Measurements from ENCODE around the gene SLC7A7. TPM values are rescaled to one million over a fixed set of nuclear protein-coding genes. Genes with fewer than 3 reads are reported as not detected.

Gene SLC7A7
- total RNA-seq, 1 experiment from 2014 or later = 3.1 TPM

DNA sequence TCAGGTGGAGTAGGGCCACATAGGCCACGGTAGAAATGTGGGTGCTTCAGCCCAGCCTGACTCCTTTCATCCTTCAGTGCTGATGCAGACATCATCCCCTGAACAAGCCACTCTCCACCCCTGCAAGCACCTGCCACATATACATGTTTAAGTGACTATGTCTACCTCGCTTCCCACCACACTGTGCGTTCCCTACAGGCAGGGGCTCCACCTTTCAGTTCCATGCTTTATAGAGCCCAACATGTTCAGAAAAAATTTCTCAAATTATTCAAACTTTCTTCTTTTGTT lies 11.6 kb downstream of the SLC7A7 start:
- no peaks in the 10 kb centered on the region for H3K4me1 ChIP-seq (ENCODE audit: insufficient read depth, low read length)
- no peak overlapping the region for H2BK120ac ChIP-seq (ENCODE audit: low read depth, low read length, poor library complexity, severe bottlenecking)
- H3K9me3 ChIP-seq (ENCODE audit: control insufficient read depth, low read depth, low read length) = no peaks in the 10 kb centered on the region
- H3K27ac ChIP-seq (ENCODE audit: insufficient read length, low read depth, low read length) = no peak overlapping the region
- H3K4me3 Mint-ChIP-seq = no peak overlapping the region
- no peaks in the 10 kb centered on the region for H3K36me3 Mint-ChIP-seq (ENCODE audit: insufficient read depth in 1 of 3, low read depth in 3 of 3)
- no peak overlapping the region for H3K56ac ChIP-seq (ENCODE audit: insufficient read length, low read depth, low read length)
- H3K27me3 Mint-ChIP-seq (ENCODE audit: low read depth) = no peaks in the 10 kb centered on the region; the same call in 1 of the 2 replicates
- H3K9ac ChIP-seq (ENCODE audit: extremely low read depth, insufficient read length, low read length) = no peak overlapping the region
- no peak overlapping the region for H2BK20ac ChIP-seq (ENCODE audit: low read depth, low read length, poor library complexity, severe bottlenecking)
- H3K9me3 Mint-ChIP-seq = no peaks in the 10 kb centered on the region
- H3K4me1 Mint-ChIP-seq = peaks cover 6 to 8% of the 10 kb centered on the region in 2 experiments
- no peak overlapping the region for H2BK12ac ChIP-seq (ENCODE audit: insufficient read length, low read depth, low read length)
- H3K4me2 ChIP-seq (ENCODE audit: insufficient read depth, insufficient read length, low read length) = no peak overlapping the region
- H3K27me3 ChIP-seq (ENCODE audit: insufficient read depth, low read length) = no peaks in the 10 kb centered on the region
- no peak overlapping the region for H3K23ac ChIP-seq (ENCODE audit: insufficient read length, low read depth, low read length)
- no peak overlapping the region for H2AK5ac ChIP-seq (ENCODE audit: insufficient read length, low read length)
- no peaks in the 10 kb centered on the region for H3K23me2 ChIP-seq (ENCODE audit: insufficient read length, low read depth, low read length, poor library complexity, severe bottlenecking)
- no CpG with 5 or more reads among the region's 3 CpGs for WGBS (ENCODE audit: extremely low coverage, insufficient read length, low lambda C conversion rate)
- no peak overlapping the region for H4K8ac ChIP-seq (replicated peaks; ENCODE audit: insufficient read length, low read depth, low read length)
- no peak overlapping the region for H2BK15ac ChIP-seq (ENCODE audit: low read depth, low read length)
- H3K18ac ChIP-seq (ENCODE audit: insufficient read length, low read depth, low read length) = no peak overlapping the region
- no peaks in the 10 kb centered on the region for H4K20me1 ChIP-seq (ENCODE audit: control insufficient read depth, insufficient read depth, insufficient read length)
- no peak for DNase-seq
- H3K4ac ChIP-seq (ENCODE audit: low read depth, low read length) = no peak overlapping the region
- H2AFZ ChIP-seq (ENCODE audit: low read length) = no peak overlapping the region
- H2BK5ac ChIP-seq (ENCODE audit: insufficient read length, low read length) = no peak overlapping the region
- TF ChIP-seq, protein P1, sequence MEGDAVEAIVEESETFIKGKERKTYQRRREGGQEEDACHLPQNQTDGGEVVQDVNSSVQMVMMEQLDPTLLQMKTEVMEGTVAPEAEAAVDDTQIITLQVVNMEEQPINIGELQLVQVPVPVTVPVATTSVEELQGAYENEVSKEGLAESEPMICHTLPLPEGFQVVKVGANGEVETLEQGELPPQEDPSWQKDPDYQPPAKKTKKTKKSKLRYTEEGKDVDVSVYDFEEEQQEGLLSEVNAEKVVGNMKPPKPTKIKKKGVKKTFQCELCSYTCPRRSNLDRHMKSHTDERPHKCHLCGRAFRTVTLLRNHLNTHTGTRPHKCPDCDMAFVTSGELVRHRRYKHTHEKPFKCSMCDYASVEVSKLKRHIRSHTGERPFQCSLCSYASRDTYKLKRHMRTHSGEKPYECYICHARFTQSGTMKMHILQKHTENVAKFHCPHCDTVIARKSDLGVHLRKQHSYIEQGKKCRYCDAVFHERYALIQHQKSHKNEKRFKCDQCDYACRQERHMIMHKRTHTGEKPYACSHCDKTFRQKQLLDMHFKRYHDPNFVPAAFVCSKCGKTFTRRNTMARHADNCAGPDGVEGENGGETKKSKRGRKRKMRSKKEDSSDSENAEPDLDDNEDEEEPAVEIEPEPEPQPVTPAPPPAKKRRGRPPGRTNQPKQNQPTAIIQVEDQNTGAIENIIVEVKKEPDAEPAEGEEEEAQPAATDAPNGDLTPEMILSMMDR (conservative IDR thresholded peaks at IDR 0.05) = no peak
- H3K79me2 ChIP-seq (ENCODE audit: insufficient read depth, low read length) = no peaks in the 10 kb centered on the region
- no peak overlapping the region for H4K91ac ChIP-seq (ENCODE audit: insufficient read length, low read depth, low read length)
- H3K14ac ChIP-seq (ENCODE audit: insufficient read depth, low read length) = no peak overlapping the region
- H4K5ac ChIP-seq (ENCODE audit: insufficient read length, low read depth, low read length) = no peak overlapping the region
- H3K79me1 ChIP-seq (ENCODE audit: insufficient read depth, low read depth, low read length, poor library complexity, severe bottlenecking) = no peaks in the 10 kb centered on the region
- H3K27ac Mint-ChIP-seq = no peak overlapping the region
- no peak overlapping the region for H3T11ph ChIP-seq (ENCODE audit: low read length)

Measured in H9 (cell line).